NCI-H1930 (cell line): ENCODE results near the gene PNPLA5.

Experiments
- DNase-seq, 2 experiments: peaks; one replicate each; lab custom pipeline; 2025; lab: John Stamatoyannopoulos, UW

Gene PNPLA5

DNA sequence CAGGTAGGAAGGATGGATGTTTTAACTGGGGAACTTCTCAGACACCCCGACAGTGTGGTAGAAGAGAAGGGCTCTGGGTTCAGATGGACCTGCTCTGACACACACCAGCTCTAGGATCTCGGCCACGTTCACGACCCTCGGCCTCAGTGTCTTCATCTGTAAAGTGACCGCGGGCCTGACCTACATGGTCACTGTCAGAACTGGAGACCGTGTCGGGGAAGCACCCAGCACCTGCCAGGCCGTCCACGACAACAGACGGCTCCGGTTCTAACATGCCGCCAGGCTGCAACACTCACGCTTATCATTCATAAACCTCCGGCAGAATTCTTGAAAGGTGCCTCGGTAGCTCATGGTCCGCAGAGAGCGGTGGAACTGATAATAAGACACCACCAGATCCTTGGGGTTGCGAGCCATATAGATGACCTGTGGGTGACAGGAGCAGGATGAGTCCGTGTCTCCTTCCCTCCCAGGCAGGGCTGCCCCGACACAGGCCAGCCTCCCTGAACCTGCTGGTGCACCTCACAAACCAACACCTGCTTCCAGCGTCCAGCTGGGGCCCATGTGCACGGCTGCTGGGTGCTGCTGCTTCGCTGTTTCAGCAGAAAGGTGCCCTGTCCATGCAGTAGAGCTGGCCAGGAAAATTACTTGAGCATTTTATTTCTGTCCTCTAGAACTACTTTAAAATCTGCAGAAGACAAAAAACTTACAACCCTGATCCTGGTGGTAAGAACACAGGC lies 53.1 kb downstream of the PNPLA5 start:
- no peak for DNase-seq

DNA sequence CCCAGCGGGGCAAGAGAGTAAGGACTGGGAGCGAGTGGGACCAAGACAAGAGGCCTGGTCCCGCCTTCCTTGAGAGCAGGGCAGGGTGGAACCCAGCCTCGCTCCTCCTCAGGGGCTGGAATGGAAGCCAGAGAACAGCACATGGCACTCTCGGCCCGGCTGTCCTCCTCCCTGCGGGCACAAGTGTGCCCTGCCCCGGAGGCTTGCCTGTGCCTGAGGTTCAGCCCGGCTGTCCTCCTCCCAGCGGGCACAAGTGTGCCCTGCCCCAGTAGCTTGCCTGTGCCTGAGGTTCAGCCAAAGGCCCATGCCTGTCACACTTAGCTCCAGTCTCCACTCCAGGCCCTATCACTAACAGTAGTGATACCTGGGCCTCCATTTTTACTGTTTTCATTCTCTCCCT lies 53.7 kb downstream of the PNPLA5 start:
- DNase-seq: no peak

DNA sequence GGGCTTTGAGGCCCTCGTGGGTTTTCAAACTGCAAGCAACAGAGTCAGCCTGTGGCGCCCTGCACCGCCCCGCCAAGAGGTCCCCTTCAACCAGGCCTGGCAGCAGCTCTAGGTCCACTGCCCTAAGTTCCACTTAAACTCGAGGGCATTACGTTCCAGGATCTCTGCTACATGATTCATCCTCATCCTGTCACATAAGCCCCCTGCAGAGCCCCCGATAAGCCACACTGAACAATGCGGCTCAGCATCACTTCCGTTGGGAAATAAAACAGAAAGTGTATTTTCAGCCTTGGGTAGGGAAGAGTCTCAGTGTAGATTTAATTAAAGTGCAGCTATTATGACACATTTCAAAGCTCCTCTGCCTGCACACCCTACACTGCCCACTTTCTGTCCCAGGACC lies 54.1 kb downstream of the PNPLA5 start:
- DNase-seq: no peak

DNA sequence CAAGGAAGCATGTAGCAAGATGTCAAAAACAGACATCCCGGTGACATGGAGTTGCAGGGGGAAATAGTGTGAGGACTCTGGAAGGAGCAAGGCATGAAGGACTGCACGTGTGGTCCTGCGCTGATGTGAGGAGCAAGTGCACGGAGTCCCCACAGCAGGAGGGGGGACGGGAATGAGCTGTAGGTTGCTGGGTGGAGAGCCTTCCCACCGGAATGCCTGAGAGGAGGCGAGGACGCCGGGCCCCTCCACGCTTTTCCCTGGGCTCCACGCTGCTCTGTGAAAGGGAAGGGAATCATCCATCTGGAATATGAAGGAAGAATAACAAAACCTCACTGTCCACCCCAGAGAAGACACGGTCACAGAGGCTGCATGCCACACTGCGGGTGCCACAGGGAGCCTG lies 56.1 kb downstream of the PNPLA5 start:
- no peak for DNase-seq

DNA sequence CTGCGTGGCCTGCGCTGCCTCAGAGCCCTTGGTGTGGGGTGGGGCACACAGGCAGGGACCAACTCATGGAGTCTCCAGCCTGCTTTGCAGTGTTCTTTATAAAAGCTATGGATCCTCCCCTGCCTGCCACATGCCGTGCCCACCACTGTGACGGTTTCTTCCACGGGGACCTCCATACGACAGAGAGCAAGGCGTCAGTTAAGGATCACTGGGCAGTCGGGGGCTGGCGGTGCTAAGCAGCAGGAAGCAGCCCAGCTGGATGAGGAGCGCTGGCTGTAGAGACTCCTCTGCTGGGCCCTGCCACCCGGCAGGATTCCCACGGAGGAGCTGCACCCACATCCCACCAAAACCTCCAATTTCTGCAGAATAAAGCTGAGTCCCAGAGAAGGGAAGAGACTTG lies 56.6 kb downstream of the PNPLA5 start:
- no peak for DNase-seq

DNA sequence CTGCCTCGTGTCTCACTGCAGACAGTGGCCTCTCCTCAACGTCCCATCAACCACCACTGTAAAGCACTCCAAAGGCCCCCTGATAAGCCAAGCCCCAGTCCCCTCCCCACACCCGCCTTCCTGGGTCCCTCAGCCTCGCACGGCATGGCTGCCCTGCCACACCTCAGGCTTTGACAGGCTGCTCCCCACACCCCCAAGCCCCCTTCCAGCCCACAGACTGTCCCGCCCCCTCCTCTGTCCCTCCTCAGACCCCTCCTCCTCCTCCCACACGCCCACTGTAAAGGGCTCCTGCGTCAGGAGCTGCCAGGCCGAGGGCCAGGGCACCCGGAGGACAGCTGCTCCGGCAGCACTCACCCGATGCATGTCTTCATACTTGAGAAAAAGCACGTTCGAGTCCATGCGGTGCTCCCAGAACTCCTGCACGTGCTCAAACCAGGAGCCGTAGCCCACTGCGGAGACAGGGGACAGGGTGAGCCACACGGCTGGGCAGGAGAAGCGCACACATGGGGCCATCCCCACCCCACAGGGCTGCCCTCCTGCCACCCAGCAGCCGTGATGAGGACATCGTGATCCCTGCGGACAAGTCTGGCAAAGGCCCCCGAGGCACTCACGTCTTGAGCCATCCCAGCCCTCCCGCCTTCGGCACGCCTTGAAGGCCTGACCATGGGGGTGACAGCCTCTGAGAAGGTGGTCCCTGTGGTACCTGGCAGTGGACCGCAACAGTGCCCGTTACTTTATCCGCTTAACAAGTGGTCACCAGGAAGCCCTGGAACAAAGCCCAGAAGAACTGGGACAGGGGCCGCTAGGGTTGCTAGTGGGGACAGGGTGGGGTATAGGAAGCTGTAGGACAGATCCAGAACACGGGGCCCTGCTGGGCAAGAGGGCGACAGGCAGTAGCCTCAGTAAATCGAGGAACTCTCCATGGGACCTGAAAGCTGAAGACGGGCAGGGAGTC lies 58.2 kb downstream of the PNPLA5 start:
- no peak for DNase-seq

DNA sequence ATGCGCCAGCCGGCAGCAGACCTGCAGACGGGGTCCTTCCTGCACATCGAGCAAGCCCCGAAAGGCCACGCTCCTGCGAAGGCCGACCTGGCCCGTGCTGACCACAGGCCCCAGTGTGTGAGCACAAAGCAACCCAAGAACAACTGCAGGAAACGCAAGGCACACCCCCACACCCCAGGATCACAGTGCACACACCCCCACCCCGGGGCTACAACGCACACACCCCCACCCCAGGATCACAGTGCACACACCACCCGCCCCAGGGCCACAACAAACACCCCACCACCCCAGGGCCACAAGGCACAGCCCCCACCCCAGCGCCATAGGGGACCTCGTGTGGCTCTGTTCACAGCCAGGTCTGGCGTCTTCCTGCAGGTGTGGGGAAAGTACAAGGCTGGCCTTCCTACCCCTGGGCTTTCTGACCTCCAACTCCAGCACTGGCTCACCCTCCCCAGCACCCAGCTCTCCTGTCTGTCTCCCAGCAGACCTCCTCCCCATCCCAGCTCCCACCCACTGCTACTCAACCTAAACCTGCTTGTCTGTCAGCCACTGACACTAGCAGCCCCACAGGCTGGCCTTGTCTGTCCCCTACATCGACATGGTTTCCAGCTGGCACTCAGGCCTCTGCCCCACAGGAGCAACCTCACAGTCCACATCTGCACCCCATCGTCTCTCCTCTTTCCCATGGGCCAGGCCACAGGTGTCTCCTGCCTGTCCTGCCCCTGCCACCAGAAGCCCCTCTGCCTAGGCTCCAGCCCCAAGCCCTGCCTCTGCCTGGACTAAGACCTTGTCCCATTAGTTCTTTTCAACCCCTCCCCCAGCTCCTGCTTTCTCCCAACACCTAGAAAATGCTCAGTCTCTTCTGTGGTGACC lies 59.2 kb downstream of the PNPLA5 start:
- no peak for DNase-seq

DNA sequence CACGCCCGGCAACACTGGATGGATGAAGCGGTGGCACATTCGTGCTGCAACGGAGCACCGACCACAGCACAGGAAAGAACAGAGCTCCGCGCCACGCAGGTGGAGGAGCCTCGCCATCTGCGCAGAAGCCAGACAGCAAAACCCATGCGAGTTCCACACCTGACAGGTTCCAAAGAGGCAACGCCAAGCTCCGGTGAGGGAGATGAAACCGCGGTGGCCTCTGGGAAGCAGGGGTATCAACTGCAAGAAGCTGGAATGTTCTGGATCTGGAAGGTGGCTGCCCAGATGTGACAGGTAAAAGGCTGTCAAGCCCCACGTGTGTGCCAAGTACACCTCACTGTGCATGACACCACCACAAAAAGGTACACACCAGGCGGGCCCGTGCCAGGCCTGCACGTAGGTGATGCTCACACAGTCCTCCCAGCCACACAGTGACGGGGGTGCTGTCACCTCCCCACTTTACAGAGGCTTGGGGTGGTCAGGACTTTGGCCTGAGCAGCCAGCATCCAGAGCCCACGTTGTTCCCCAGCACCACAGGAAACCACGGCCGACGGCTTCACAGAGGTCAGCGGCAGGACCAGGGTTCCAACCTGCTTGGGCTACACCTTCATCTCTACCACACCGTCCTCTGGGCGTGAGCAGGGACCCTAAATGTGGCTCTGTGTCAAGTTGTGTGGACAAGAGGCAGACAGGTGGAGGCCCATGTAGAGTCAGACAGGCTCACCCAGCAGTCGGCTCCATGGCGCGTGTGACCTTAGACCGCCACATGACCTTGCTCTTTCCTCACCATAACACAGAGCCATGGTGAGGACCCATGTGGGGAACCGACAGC lies 60.0 kb downstream of the PNPLA5 start:
- DNase-seq: no peak

DNA sequence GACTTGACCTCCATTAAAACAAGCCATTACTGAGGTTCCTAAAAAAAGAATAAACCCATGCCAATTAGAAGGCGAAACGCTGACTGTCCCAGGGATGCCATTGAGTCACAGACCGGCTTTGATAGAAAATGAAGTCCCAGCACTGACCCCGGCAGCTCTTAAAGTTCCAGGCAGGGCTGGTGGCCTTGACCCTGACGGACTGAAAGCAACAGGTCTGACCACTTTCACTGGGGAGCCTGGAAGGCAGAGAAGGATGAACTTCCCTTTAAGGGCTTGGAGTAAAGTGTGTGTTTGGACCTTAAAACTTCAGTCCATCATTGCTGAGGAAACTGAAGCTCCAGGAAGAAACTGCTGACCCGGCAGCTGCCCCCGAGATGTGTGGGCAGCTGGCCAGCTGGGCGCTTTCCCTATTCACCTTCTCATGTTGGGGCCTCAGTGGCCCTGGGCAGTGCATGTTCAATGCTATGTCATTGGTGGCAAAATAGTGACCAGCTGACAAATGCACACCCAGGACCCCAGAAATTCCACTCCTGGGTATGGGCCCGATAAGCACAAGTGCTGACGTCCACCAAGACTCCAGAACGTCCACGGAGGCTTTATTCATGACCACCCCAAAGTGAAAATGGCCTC lies 60.8 kb downstream of the PNPLA5 start:
- DNase-seq: no peak

DNA sequence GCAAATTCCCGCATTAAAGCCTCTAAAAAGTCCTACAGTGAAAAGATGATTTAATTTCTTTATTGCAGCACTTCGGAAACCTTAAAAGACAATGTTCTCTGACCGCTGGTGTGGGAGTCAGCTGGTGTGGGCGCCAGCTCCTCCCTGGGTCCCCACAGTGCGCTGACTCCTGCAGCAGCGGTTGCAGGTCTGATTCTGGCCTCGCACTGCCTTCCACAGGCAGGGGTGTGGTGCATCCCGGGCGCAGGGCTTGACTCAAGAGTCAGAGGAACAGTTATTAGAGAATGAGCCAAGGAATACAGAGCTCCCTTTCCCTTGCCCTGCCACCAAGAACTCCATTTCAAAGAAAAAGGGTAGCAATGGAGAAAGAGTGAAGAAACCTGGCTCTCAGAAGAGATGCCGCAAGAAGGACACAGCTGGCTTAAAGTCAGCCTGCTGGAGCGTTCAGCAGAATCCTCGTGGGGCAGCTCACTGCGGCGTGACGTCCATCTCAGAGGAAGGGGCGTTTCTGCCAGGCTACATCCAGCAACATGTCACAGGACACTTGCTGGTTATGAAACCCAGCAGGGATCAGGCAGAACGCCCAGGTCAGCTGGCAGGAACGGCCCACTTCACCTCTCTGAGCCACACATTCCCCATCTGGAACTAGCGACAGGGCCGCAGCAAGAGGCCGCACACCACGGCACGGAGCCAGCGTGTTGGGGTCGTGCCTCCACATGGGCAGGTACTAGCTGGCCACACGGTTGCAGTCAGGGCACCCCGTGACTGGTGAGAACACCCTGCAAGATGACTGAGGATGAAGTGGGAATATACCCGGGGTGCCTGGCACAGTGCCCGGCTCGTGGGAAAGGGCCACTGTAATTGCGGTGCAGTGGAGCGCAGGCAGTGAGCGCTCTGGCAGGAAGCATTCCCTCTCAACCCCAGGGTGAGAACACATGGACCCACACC lies 61.6 kb downstream of the PNPLA5 start:
- DNase-seq: no peak
